Breast epithelium (tissue), 4 donors: ENCODE measurements around the gene RAD23B. TPM values are rescaled to one million over a fixed set of nuclear protein-coding genes. Genes with fewer than 3 reads are reported as not detected.

Source experiments
- DNase-seq, 2 donors: peaks; one replicate each; pipeline ENCODE4 v3.0.0-alpha.2; 2019; ENCODE audit warnings: low spot score in 2 of 2
- H3K27ac ChIP-seq, 2 donors: fragments of 200-600 bp; sonication (generic) in 1 of 2; one replicate each; pipeline ENCODE4 v1.5.1; 2016 to 2019; ENCODE audit warnings: mild to moderate bottlenecking in 1 of 2
- H3K27me3 ChIP-seq, 2 donors: fragments of 200-600 bp; sonication (generic) in 1 of 2; one replicate each; pipeline versions ENCODE4 v1.5.1 to v1.6.0; 2017 to 2019; ENCODE audit warnings: control low read depth in 1 of 2, mild to moderate bottlenecking in 1 of 2
- H3K36me3 ChIP-seq: fragments of 200-600 bp; one replicate; pipeline ENCODE4 v1.5.1; 2019
- H3K4me1 ChIP-seq, 2 donors: fragments of 200-600 bp; sonication (generic); one replicate each; pipeline ENCODE4 v1.5.1; 2016 to 2019; ENCODE audit warnings: control low read depth in 1 of 2
- H3K4me3 ChIP-seq, 3 donors: fragments of 200-600 bp; sonication (generic); 1 replicate in 2 of 3; 2 replicates in 1 of 3; pipeline ENCODE4 v1.5.1; 2016 to 2019; ENCODE audit warnings: mild to moderate bottlenecking in 3 of 3, moderate library complexity in 2 of 3
- H3K9me3 ChIP-seq, 2 donors: fragments of 200-600 bp; sonication (generic) in 1 of 2; one replicate each; pipeline ENCODE4 v1.5.1; 2016 to 2019; ENCODE audit warnings: control low read depth in 1 of 2
- CTCF ChIP-seq, 3 donors: fragments of 450-650 bp; IDR thresholded peaks; one replicate each; pipeline ENCODE4 v1.5.1; 2016 to 2017; ENCODE audit warnings: antibody characterized with exemption in 3 of 3, mild to moderate bottlenecking in 3 of 3, moderate library complexity in 3 of 3
- POLR2A ChIP-seq: fragments of 450-650 bp; IDR thresholded peaks from one replicate; pipeline ENCODE4 v1.6.1; 2016; ENCODE audit warnings: antibody characterized with exemption, mild to moderate bottlenecking, moderate library complexity
- POLR2AphosphoS5 ChIP-seq, 3 donors: sonication (generic); formaldehyde crosslinking; IDR thresholded peaks; one replicate each; pipeline ENCODE4 v1.6.1; 2017; ENCODE audit warnings: antibody characterized with exemption in 3 of 3
- intact Hi-C: fragments of 100-400 bp; cut with DNase I; formaldehyde crosslinking; loops from one replicate; pipeline ENCODE4 v1.15.1; 2023; ENCODE audit warnings: low total_unique reads
- total RNA-seq, 3 donors: library from RNA; depleted of rRNA; stranded (reverse); fragments of >200 nt; gene quantifications; one replicate each; pipeline ENCODE4 v1.1.0, GENCODE V29; 2016

RAD23B gene
- total RNA-seq, 3 donors from 2014 or later, result 63.6 to 70.2 (median 68.1) TPM

GRCh38 chr9:107276966-107277710 lies 5.9 kb upstream of the RAD23B start:
- no peak for TF ChIP-seq POLR2AphosphoS5 (IDR thresholded peaks at IDR 0.05)
- TF ChIP-seq CTCF (IDR thresholded peaks at IDR 0.05), result no peak
- TF ChIP-seq POLR2A, result no peak
- intact Hi-C loops, result no loop called here
- DNase-seq, result no peak
- no peaks in the 10 kb centered on the region for H3K27me3 ChIP-seq
- H3K4me3 ChIP-seq, result no peak overlapping the region
- no peak overlapping the region for H3K27ac ChIP-seq
- H3K4me1 ChIP-seq, result no peaks in the 10 kb centered on the region
- no peaks in the 10 kb centered on the region for H3K36me3 ChIP-seq
- H3K9me3 ChIP-seq, result no peaks in the 10 kb centered on the region

GRCh38 chr9:107277801-107278200 lies 5.3 kb upstream of the RAD23B start:
- TF ChIP-seq CTCF (IDR thresholded peaks at IDR 0.05) (no peak), POLR2A (no peak), POLR2AphosphoS5 (IDR thresholded peaks at IDR 0.05) (no peak)
- no peaks in the 10 kb centered on the region for H3K9me3 ChIP-seq
- no peaks in the 10 kb centered on the region for H3K36me3 ChIP-seq
- no peaks in the 10 kb centered on the region for H3K4me1 ChIP-seq
- no peak for DNase-seq
- no peak overlapping the region for H3K4me3 ChIP-seq
- no peak overlapping the region for H3K27ac ChIP-seq
- intact Hi-C loops, result no loop called here
- H3K27me3 ChIP-seq, result no peaks in the 10 kb centered on the region

GRCh38 chr9:107279086-107279485 lies 4.0 kb upstream of the RAD23B start:
- intact Hi-C loops, result no loop called here
- no peak overlapping the region for H3K27ac ChIP-seq
- H3K4me3 ChIP-seq, result no peak overlapping the region
- TF ChIP-seq POLR2A (no peak), CTCF (IDR thresholded peaks at IDR 0.05) (no peak), POLR2AphosphoS5 (IDR thresholded peaks at IDR 0.05) (no peak)
- H3K4me1 ChIP-seq, result no peaks in the 10 kb centered on the region
- H3K27me3 ChIP-seq, result no peaks in the 10 kb centered on the region
- no peaks in the 10 kb centered on the region for H3K36me3 ChIP-seq
- DNase-seq, result no peak
- no peaks in the 10 kb centered on the region for H3K9me3 ChIP-seq

GRCh38 chr9:107280543-107280942 lies 2.5 kb upstream of the RAD23B start:
- intact Hi-C loops, result no loop called here
- no peaks in the 10 kb centered on the region for H3K36me3 ChIP-seq
- DNase-seq, result peak in 1 of 2 donors; percentile 37
- H3K9me3 ChIP-seq, result no peaks in the 10 kb centered on the region
- TF ChIP-seq POLR2A, result no peak
- TF ChIP-seq POLR2AphosphoS5 (IDR thresholded peaks at IDR 0.05), result peak in 1 of 3 donors; percentile 33
- TF ChIP-seq CTCF (IDR thresholded peaks at IDR 0.05), result no peak
- H3K4me3 ChIP-seq, result no peak overlapping the region
- no peaks in the 10 kb centered on the region for H3K27me3 ChIP-seq
- H3K27ac ChIP-seq, result peak overlapping the region; percentile 2 to 41
- H3K4me1 ChIP-seq, result no peaks in the 10 kb centered on the region

- no peak for TF ChIP-seq POLR2A
- TF ChIP-seq CTCF (IDR thresholded peaks at IDR 0.05), result no peak
- no peak for TF ChIP-seq POLR2AphosphoS5 (IDR thresholded peaks at IDR 0.05)
- intact Hi-C loops, result no loop called here
- no peak for DNase-seq
- no peaks in the 10 kb centered on the region for H3K36me3 ChIP-seq
- peak overlapping the region; percentile 2 to 41 for H3K27ac ChIP-seq
- no peaks in the 10 kb centered on the region for H3K9me3 ChIP-seq
- H3K4me1 ChIP-seq, result no peaks in the 10 kb centered on the region
- no peaks in the 10 kb centered on the region for H3K27me3 ChIP-seq
- H3K4me3 ChIP-seq, result no peak overlapping the region
These were observed 1.9 kb upstream of the RAD23B start for GRCh38 chr9:107281184-107281583.
